Forelimb muscle (tissue), 1 donor: Measurements from ENCODE around the gene KLHL29. TPM values are rescaled to one million over a fixed set of nuclear protein-coding genes. Genes with fewer than 3 reads are reported as not detected.
"Not testable (repeated sequence)": the region's sequence is repeated elsewhere in the genome, so short reads cannot be mapped to it uniquely, and the experiment has no call there.

Experiments
- DNase-seq: peaks from one replicate; pipeline ENCODE4 v3.0.0-alpha.2; 2013; ENCODE audit warnings: low read depth
- polyA plus RNA-seq: library from polyadenylated mRNA; unstranded; fragments of 120-200 nt; gene quantifications from one replicate; pipeline ENCODE4 v1.2.1, GENCODE V29; 2013; ENCODE audit not compliant: insufficient read length

Gene KLHL29
- polyA plus RNA-seq: 7.3 TPM

DNA sequence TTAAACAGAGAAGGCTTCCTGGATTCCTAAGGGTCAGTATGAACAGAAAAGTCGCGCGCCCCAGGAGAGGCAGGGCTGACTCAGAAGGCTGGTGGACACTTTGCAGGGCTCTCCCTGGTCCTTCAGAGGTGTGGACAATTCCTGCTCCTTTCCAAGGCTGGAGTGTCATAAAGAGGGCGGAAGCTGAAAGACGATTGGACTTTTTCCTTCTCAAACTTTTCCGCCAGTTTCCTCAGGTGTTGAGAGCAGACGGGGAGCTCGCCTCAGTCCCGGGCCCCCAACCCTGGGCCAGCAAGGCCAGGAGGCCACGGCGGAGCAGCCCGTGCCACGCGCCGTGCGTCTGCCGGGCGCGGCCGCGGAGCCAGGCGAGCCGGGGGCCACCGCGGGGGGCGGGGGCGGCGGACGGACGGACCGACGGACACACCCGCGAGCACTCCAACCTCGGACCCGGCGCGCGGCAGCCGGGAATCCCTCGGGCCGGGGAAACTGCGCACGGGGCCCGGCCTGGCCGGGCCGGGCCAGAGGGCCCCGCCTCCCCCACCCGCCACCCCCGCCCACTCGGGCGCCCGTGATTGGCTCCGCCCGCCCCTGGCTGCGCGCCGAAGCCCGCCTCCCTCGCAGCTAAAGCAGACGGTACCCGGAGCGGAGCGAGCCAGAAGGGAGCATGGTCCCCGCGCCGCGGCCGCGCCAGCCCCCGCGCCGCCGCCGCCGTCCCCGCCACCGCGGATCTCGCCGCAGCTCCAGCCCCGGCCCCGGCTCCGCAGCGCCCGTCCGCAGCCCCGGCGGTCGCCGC, at the start of gene KLHL29:
Gene KLHL29, plus strand, starts transcription at position 629 of the 793 bp plus-strand sequence. CDS start 177,018 bp downstream, outside the sequence.
- no peak for DNase-seq

DNA sequence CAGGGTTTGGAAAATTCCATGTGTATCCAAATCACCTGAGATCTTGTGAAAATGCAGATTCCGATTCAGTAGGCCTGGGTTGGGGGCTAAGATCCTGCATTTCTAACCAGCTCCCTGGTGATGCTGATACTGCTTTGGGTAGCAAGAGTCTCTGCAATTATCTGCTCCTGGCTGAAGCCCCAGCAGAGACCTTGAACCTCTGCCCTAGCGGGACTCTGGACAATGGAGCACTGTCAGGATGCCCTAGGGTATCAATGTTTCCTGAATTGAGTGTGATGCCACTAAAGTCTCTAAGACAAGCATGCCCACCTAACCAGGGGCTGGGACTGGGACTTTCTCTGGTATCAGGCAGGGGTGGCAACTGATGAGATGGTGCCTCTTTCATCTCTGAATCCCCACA, 49.4 kb upstream of the KLHL29 start:
- DNase-seq: no peak

DNA sequence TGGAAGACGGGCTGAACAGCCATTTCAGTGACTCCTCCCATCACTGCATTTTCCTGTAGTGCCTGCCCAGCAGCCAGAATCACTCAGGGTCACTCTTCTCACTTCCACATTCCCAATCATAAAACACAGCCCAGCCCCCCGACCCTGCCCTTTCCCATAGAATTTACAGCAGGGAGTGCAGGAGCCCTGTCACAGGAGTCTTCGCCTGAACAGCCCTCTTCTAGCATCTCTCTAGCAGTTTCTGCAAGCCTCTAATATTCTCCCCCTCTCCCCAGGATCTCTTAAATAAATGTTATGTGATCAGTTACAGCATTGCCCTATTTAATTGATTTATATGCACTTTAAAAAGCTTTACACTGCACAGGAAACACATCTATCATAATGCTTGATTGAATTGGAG, 42.9 kb upstream of the KLHL29 start:
- DNase-seq: no peak

DNA sequence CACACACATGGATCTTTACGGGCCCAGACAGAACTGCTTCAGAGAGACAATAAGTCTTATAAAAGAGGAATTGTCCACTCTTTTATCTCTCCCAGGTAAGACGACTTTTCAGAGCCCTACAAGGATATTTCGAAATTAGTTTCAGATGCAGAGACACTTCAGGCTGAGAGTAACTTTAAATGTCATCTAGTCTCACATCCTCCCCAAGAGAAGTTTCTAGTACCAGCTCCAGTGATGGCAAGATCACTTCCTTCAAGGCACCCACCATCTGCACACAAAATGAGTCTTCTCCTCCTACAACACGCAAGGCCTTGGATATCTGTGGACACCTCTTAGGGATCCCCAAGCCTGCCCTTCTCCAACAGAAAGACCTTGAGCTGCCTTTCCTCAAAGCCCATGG, 39.0 kb upstream of the KLHL29 start:
- DNase-seq: no peak

DNA sequence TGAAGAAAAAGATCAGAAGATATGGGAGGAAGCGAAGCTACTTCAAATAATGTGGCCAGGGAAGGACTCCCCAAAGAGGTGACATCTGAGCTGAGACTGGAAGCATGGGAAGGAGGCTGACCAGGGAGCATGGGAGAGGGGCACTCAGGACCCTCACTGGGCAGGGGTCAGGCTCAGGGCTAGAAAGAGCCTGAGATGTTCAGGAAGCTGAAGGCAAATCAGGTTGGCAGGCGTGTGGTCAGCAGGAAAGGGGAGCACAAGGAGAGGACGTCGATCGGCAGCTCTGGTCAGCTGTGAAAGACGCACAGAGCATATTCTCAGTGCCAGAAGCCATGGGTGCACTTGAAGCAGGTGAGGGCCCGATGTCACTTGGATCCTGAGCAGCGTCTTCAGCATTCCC, 38.2 kb upstream of the KLHL29 start:
- DNase-seq: no peak

DNA sequence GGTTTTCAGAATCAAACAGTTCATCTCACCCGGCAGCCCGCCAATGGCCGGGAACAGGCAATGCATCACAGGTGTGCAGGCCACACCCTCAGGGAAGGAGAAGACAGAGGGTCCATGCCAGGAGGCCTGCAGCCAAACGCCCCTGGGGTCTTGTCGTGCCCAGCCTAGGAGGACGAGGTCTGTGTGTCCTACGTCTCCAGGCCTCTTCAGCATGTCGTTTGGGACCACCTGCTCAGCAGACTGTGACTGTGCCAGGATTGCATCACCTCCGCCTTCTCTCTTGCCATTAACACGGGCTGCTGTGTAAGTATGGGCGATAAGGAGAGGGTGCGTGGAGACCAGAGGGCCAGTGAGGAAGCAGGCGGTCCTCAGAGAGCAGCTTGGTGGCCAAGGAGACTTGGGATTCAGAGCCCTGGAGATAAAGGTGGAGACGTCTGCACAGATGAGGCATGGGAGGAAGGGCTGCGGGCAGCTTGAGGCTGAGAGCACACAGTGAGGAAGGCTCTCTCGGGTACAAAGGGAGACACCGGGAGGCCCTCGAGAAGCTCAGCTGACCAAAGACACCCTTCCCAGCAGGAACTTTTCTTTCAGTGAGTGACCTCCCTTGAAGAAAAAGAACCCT, 37.4 kb upstream of the KLHL29 start:
- no peak for DNase-seq

DNA sequence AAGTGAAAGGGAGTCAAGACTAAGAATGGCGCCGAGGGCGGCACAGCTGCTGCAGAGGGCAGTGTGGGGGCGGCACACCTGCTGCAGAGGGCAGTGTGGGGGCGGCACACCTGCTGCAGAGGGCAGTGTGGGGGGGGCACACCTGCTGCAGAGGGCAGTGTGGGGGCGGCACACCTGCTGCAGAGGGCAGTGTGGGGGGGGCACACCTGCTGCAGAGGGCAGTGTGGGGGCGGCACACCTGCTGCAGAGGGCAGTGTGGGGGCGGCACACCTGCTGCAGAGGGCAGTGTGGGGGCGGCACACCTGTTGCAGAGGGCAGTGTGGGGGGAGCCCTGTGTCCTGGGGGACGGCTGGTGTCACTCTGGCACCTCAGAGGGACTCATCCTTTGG, 36.9 kb upstream of the KLHL29 start:
- DNase-seq: not testable (repeated sequence)

DNA sequence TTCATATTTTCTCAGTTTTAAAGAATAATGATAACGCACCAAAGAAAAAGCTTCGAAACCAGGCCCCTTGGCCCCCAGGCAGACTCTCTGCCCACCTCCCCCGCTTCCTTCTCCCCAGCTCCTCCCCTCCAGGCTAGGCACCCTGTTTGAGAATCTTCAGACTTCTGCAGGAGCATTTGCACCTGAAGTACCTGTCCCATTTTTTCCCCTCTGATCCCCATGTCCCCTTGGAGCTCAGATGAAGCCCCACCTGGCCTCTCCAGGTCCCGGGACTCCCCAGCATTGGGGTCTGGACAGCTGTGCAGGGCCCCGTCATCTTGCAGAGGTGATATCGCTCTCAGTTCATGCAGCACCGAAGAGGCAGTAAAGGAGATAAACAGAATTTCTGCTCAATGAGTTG, 35.5 kb upstream of the KLHL29 start:
- DNase-seq: no peak

DNA sequence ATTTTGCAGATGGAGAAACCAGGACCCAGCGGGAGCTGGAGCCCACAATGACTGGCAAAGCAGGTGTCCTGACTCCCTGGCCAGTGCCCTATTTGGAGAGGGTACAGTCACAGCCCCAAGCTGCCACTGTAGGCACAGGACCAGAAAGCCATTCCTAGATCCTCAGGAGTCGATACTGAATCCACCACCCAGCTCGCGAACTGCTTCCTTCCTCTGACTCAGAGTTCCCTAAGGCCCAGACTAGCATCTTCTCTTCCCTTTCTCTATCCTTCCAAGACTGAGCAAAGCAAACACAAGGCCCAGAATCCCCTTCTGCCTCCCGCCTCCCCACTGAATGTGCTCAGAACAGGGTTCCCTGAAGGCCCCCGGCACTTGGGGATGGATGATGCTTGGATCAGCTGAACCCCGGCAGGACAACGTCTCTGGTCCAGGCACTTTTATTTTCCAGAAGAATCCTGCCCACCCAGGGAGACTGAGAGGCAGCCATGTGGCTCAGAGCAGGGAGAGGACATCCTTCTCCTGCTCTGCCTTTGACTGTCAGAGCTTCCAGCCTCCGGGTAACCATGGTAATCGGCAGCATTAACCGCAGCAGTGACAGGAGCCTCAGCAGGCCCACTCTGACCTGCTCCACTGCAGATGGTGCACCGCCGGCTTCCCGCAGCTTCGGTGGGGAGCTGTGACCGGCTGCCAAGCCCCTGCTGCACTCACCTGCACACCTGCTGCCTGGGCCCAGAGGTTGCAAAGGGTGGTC, 34.8 kb upstream of the KLHL29 start:
- DNase-seq: no peak

DNA sequence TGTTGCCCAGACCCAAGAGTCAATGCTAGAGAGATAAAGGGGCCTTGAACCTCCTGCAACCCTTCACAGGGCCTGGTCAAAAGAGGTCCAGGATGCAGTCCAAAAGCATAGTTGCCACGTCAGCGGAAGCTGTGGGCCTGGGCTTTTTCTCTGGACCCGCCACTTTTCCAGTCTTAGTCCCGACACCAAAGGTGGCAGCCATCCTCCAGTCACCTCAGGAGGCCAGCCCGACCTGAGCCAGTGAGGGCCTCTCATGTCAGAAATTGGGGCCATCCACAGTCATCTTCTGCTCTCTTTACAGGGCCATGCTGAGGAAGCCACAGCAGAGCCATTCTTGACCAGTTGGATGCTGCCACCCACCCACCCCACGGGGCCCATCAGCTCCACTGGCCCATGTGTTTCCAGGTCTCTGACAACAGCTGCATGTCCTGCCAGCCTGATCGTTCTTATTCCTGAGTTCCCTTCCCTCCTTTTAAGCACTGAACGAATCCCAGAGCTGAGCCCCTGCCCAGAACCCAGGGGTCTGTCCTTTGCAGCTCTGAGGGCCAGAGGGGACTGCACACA, 34.1 kb upstream of the KLHL29 start:
- no peak for DNase-seq

DNA sequence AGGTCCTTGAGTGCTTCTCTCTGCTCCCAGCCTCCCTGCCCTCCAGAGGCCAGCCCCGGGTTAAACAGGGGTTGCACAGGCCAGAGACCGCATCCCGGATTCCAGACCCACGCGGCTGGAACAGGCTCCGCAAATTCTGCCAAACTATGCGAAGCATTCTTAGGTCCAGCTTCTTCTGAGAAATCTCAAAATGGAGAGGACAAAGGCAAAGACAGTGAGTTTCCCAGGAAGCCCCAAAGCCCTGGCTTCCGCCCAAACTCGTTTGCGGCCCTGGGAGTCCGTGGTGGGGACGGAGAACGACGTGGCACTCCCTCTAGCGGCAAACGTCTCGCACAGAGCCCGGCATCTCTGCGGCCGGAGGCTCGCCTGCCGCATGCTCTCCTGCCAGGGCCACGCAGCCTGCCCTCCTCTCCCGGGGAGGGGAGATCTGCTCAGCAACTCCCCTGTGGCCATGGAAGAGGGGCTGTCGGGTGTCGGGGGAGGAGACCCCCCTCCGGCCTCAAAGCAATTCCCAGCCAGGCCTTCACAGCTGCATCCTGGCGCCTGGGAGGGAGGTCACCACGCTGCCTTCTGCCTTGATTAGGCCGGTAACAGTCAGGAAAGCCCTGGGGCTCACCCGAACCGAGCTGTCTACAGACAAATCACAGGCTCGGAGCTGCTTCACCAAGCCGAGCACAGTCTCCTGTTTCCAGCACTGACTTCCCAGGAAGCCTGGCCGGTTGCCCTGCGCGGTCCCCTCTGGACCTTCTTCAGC, 33.4 kb upstream of the KLHL29 start:
- peak; percentile 82 for DNase-seq

DNA sequence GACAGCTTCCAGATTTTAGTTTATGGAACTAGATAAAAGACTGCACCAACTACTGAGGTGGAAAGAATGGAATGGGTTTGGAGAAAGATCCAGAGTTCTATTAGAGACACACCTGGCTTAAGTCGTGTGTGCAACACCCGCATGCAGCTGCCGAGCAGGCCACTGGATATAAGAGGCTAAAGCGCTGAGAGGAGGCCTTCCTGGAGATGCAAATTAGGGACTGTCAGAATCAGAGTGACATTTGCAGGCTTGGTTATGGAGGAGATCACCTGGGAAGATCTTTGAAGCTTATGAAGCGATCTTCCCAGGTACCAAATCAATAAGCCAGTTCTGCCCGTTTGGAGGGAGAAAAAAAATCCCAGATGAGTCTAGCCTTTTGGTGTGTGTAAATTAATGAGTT, 30.4 kb upstream of the KLHL29 start:
- DNase-seq: no peak

DNA sequence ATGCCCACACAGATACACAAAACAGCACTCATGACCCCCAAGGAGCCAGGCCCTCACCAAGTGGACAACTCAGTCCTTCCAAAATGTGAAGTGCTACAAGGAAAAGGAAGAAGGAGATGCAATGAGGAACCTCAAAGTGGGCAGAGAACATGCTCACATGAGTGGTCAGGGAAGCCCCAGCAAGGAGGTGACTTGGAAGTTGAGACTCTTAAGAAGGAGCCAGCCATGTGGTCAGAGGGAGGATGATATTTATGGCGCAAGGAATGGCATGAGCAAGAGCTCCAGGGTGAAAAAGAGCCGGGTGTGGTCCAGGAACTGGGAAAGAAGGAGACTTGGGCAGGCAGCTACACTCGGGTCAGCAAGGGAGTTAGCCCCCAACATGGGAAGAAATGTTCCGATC, 30.0 kb upstream of the KLHL29 start:
- no peak for DNase-seq

DNA sequence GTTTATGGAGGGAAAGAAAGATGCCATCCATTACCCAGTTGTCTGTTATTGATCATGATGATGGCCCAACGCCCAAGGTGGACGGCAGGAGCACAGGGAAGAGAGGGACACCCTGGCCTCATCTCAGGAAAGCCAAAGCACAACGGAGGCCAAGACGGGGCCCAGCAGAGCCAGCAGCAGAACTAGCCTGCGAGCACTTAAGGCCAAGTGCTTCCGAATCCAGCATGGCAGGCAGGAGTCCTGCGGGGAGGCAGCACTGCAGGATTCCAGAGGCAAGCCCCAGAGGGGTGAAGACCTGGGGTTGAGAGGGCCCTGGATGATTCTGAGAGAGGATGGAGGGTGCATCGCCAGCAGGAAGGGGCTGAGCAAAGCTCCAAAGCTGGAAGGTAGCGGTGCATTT, 28.3 kb upstream of the KLHL29 start:
- DNase-seq: no peak

DNA sequence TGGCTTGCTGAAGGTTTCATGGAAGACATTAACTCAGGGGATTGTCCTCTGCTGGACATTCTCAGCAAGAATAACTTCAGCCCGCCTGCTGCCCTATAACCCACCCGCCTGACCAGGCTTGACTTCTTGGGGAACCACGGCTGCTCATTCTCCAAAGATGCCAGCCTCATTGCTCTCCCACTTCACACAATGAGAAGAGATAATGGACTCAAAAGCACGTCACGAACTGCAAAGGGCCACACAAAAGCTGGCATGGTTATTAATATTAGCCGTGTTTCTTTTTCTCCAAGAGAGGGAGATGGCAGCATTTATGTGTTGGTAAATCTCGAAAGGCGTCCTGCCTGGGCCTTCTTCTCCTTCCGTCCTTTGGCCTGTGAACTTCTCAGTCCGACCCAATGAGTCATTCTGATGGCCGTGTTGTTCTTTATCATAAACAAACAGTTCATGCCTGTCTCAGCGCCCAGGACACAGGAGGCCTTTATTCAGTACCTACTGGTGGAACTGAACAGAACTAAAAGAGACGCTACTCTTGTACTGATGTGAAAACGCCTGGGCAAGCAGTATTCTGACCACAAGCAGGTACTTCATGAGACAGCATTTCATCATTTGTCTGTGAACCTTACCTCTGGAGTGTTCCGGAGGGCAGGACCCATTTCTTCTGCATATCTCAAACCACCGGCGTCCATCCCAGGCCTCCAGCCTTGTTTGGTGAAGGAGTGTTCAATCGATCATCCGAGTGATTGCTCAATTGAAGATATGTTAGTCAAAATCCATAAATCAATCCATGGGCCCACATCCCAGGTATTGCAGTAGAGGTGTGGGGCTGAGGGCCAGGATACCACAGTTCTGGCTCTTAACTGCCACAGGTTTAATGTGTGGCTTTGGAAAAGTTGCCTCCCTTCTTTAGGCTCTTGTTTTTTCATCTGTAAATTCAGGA, 25.1 kb upstream of the KLHL29 start:
- DNase-seq: no peak

DNA sequence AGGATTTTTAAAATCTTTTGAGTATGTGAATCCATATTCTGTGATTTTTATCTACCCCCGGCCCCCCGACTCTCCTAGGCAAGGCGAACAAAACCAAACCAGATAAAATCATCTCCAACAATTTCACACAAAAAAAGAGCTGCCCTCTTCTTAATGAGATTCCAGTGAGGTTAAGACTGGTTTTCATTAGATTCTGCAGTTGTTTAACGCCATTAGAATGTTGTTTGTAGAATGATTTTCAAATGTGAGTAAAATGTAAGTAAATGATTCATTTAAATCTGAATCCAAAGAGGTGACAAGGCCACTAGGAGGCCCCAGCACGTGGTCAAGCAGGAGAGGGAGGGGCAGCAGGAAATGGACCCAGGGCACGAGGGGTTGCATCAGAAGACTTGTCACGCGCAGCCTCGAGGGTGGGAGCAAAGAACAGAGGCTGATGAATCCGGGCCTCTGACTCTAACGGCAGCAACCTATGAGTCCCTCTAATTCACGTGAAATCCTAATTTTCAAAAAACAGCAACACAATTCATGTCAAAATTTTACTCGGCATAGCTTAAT, 24.3 kb upstream of the KLHL29 start:
- no peak for DNase-seq

DNA sequence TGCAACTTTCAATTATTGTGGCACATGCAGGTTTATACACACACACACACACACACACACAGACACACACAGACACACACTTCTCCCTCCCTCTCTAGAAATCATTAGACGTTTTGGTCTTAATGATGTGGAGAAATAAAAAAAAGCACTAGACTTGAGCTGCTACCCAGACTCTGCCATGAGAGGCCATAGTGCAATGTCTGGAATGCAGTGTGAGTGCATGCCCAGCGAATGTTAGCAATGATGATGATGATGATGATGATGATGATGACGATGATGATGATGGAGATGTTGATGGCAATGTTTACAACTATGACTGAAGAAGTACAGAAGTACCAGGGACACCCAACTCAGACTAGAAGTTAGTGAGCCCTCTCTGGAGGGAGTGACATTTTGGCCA, 23.8 kb upstream of the KLHL29 start:
- DNase-seq: no peak

DNA sequence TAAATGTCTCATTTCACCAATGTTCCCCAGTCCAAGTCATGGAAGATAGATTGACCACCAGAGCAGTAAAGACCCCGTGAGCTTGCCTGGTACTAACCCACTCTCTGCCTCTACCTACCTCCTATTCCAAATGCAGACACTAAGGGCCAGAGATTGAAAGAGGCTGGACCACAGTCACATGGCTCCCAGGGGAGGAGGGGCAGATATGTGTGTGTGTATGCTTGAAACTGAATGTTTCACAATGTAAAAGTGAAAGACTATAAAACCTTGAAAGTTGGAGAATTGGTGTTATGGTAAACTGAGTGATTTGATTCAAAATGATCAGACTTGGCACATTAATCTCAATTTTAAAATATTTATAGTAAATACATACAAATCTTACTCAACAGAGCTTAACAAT, 21.7 kb upstream of the KLHL29 start:
- DNase-seq: no peak

DNA sequence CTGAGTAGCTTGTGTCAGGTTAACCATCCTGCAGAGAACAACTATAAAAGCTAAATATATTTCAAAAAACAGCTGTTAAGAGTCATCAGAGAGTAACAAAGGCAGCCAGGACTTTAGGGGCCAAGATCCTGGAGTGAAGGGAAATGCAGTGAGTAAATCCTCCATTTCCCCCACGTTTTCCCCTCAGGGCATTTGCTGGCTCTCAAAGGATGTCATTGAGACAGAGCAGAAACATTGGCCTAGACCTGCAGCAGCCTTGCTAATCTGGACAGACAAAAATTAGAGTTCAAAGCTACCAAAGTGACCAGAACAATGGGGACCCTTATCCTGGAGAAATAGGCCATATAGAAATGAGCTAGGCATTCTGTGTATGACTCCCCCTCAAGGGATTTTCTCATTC, 21.1 kb upstream of the KLHL29 start:
- no peak for DNase-seq

DNA sequence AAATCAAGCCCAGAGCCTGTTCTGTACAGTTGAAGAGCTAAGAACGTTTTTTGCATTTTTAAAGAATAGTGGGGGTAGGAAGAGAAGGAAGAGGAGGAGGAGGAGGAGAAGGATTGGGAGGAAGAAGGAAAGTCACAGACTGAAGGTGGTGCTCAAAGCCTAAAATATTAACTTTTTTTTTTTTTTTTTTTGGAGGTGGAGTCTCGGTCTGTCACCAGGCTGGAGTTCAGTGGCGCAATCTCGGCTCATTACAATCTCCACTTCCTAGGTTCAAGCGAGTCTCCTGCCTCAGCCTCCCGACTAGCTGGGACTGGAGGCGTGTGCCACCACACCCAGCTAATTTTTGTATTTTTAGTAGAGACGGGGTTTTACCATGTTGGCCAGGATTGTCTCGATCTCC, 18.3 kb upstream of the KLHL29 start:
- DNase-seq: no peak
